Measurements from ENCODE around the gene TMEM225B.
"Not testable (repeated sequence)": the region's sequence is repeated elsewhere in the genome, so short reads cannot be mapped to it uniquely, and the experiment has no call there.

Gene TMEM225B

DNA sequence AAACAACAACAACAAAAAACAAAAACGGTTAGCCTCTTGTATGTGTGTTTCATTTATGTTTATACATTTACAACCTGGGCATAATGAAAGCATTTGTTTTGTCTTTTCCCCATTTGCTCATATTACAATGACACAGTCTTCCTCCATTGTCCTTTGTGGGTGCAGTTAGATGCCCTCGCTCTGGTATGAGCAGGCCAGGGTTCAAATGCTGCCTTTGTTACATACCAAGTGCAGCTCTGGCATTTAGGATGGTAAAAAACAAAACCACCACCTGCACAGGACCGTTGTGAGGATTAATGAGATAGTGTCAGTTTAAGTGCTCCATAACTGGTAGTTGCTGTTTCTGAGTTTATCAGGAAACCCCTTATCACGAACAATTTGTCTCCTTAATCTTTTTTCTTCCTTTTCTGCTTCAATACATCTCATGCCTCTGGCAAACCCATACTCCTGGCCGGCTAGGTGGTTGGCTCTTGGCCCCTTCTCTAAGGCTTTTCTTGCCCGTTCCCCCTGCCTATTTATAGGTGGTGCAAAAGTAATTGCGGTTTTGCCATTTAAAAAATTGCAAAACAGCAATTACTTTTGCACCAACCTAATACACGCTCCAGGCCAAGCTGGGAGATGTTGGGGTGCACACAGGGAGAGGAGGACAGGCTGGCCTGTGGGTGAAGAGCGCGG is 18.6 kb upstream of the TMEM225B start:
- in situ Hi-C loops (cut with MboI; ENCODE audit: low sequenced_read_pairs, unreplicated experiment), result no loop called here
- TF ChIP-seq, protein P1, sequence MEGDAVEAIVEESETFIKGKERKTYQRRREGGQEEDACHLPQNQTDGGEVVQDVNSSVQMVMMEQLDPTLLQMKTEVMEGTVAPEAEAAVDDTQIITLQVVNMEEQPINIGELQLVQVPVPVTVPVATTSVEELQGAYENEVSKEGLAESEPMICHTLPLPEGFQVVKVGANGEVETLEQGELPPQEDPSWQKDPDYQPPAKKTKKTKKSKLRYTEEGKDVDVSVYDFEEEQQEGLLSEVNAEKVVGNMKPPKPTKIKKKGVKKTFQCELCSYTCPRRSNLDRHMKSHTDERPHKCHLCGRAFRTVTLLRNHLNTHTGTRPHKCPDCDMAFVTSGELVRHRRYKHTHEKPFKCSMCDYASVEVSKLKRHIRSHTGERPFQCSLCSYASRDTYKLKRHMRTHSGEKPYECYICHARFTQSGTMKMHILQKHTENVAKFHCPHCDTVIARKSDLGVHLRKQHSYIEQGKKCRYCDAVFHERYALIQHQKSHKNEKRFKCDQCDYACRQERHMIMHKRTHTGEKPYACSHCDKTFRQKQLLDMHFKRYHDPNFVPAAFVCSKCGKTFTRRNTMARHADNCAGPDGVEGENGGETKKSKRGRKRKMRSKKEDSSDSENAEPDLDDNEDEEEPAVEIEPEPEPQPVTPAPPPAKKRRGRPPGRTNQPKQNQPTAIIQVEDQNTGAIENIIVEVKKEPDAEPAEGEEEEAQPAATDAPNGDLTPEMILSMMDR (IDR thresholded peaks at IDR 0.05; ENCODE audit: borderline replicate concordance, control extremely low read depth, extremely low read depth, insufficient read depth, missing control alignments), result no peak
- no peak for DNase-seq (ENCODE audit: low spot score)

DNA sequence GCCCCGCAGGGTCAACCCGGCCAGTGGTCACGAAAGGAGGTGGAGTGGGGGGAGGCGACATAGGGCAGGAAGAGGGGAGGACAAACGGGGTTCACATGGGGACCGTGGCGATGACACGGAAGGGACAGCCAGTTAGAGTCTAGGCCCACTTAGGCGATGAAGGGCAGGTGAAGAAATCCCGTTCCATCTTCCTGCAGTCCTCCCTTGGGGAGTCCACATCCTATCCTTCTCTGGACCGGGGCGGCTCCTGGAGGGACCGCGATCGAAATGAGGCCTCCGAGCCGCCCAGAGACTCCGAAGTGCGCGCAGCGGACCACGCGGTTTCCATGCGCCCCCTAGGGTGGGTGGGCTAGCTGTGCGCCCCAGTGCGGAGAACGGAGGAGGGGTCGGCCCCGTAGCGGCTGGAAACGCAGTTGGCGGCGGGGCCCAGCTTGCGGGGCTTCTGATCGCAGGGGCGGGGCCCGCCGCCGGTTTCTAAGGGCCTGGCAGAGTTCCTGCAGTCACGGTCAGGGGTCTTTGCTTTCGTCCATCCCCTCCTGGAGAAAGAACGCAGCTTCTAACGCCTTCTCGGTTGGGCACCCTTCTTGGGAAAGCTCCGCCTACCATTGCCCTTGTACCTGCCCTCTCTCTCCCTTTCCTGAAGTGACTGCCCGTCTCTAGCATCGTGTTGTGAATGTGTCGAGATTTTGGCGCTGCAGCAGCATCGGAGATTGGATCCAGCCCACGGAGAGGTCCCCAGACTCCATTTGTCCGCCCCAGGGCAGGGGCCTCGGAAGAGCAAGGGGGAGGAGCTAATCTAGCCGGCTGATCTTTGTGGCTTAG is 17.9 kb upstream of the TMEM225B start:
- in situ Hi-C loops (cut with MboI; ENCODE audit: low sequenced_read_pairs, unreplicated experiment), result no loop called here
- DNase-seq (ENCODE audit: low spot score), result peak; percentile 54
- TF ChIP-seq, protein P1 (IDR thresholded peaks at IDR 0.05; ENCODE audit: borderline replicate concordance, control extremely low read depth, extremely low read depth, insufficient read depth, missing control alignments), result peak; percentile 32

DNA sequence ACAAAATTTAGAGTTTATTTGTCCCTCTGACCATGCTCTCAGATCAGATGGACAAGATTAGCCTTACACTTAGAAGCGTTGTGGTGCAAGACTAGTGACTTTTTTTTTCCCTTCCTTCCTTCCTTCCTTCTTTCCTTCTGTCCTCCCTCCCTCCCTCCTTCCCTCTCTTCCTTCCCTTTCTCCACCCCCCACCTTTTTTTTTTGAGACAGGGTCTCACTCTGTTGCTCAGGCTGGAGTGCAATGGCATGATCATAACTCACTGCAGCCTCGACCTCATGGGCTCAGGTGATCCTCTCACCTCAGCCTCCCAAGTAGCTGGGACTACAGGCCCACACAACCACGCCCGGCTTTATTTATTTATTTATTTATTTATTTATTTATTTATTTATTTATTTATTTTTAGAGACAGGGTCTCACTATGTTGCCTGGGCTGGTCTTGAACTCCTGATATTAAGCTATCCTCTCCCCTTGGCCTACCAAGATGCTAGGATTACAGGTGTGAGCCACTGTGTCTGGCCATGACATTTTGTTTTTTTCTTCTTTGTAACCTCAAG is 17.2 kb upstream of the TMEM225B start:
- in situ Hi-C loops (cut with MboI; ENCODE audit: low sequenced_read_pairs, unreplicated experiment); DNase-seq (ENCODE audit: low spot score): not testable (repeated sequence)

DNA sequence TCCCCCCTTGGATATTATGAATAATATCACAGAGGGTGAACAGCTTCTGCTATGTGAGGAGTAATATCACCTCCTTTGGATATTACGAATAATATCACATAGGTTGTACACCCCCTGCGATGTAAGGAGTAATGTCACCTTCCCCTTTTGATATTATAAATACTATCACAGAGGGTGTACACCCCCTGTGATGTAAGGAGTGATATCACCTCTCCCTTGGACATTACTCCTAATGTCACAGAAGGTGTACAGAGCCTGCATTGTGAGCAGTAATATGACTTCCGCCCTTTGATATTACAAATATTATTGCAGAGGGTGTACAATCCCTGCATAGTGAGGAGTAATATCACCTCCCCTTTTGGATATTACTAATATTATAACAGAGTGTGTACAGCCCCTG is 9.2 kb upstream of the TMEM225B start:
- TF ChIP-seq, protein P1 (IDR thresholded peaks at IDR 0.05; ENCODE audit: borderline replicate concordance, control extremely low read depth, extremely low read depth, insufficient read depth, missing control alignments), result no peak
- in situ Hi-C loops (cut with MboI; ENCODE audit: low sequenced_read_pairs, unreplicated experiment), result no loop called here

DNA sequence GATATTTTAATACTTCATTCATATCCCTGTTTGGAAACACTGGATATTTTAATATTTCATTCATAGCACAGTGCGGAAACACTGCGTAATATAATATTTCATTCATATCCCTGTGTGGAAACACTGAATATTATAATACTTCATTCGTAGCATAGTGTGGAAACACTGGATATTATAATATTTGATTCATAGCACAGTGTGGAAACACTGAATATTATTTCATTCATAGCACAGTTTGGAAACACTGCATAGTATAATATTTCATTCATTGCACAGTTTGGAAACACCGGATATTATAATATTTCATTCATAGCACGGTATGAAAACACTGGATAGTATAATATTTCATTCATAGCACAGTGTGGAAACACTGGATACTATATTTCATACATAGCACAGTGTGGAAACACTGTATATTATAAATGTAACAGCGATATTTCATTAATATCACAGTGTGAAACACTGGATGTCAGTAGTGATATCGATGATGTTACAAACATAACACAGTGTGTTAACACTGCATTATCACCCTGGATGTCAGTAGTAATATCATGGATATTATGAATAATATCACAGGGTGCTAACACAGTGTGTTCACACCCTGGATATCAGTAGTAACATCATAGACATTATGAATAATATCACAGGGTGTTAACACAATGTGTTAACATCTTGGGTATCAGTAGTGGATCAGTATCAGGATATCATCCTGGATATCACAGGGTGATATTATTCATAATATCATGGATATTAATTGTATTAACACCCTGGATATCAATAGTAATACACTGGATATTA is 2.9 kb upstream of the TMEM225B start:
- TF ChIP-seq, protein P1 (IDR thresholded peaks at IDR 0.05; ENCODE audit: borderline replicate concordance, control extremely low read depth, extremely low read depth, insufficient read depth, missing control alignments), result no peak
- in situ Hi-C loops (cut with MboI; ENCODE audit: low sequenced_read_pairs, unreplicated experiment), result no loop called here
- DNase-seq (ENCODE audit: low spot score), result no peak

More for the DNA sequence above, 9.2 kb upstream of the TMEM225B start:
- DNase-seq (ENCODE audit: low spot score), result no peak

DNA sequence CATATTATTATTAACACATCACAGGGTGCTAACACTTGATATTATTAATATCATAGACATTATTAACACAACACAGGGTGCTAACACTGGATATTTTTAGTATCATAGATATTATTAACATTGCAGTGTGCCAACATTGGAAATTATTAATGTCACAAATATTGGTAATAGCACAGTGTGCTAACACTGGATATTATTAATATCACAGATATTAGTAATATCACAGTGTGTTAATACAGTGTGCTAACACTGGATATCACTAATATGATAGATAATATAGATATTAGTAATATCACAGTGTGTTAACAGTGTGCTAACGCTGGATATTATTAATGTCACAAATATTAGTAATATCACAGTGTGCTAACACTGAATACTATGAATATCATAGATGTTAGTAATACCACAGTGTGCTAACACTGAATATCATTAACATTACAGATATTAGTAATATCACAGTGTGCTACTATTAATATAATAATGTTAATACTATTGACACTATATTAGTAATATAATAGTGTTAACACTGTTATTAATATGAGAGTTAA is 1.6 kb upstream of the TMEM225B start:
- in situ Hi-C loops (cut with MboI; ENCODE audit: low sequenced_read_pairs, unreplicated experiment), result no loop called here
- no peak for DNase-seq (ENCODE audit: low spot score)
- TF ChIP-seq, protein P1 (IDR thresholded peaks at IDR 0.05; ENCODE audit: borderline replicate concordance, control extremely low read depth, extremely low read depth, insufficient read depth, missing control alignments), result no peak
